ENCODE data around the gene PPP1R12B.
"Not testable (repeated sequence)": the region's sequence is repeated elsewhere in the genome, so short reads cannot be mapped to it uniquely, and the experiment has no call there.

The PPP1R12B gene

DNA sequence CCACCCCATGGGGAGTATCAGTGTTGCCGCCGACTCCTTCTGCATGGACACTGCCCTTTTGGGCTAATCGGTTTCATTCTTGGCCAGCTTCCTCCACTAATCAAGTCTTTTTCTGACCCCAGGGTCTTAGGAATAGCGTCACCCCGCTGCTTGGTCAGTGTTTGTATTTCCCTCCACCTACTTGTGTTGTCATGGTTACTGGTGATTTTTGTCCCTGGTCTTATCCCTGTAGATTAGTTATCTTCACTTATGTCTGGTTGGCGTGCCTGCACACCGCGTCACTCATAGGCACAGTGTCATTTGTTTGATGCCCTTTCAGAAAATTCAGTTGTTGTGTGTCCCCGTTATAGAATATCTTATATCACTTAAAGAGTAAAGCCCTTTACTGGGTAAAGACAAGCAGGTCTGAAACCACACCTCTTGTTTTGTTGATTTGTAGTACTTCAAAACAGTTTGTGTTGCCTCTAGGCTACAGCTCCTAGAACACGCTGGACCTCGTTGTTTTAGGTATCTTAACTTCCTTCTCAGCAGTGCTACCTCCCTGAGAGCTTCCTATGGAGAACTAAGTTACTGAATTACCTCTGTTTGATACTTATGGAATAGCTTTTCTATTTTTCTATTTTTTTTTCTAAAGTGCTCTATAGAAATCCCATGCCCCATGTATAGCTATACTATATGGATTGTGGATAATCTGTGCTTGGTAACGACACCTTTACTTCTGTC is 868 bp downstream of the PPP1R12B start:
- no peak for DNase-seq

DNA sequence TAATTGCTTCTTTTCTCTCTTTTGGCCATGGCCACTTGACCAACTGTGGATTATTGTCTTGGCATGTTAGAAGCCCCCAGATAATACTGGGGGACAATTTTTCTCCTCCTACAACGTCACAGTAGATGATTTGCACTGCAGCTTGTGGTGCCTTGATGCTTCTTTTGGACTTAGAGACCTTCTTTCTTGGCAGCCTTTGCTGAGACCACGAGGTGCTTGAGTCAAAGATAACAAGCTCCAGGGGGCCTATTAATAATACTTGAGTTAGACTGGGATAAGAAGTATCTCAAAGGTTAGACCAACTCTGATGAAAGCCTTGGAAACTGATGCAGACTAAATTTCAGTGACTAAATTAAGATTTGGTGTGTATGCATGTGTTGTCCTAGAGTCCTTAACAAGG is 3.2 kb downstream of the PPP1R12B start:
- no peak for DNase-seq

DNA sequence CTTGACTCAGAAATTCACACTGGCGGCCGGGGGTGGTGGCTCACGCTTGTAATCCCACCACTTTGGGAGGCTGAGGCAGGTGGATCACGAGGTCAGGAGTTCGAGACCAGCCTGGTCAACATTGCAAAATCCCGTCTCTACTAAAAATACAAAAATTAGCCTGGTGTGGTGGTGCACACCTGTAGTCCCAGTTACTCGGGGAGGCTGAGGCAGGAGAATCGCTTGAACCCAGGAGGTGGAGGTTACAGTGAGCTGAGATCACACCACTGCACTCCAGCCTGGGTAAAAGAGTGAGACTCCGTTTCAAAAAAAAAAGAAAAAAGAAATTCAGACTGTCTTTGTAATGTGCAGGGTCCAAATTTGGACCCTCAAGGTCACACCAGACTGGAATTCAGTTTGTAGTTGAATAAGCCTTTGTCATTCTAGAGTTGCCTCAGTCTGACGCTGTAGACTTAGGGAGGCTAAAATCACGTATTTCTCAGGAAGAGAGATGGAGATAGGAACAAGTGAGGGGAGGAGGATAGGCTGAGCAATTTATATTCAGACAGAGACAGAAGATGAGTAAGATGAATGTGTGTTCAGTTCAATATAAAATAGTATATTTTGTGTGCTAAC is 4.2 kb downstream of the PPP1R12B start:
- DNase-seq = not testable (repeated sequence)

DNA sequence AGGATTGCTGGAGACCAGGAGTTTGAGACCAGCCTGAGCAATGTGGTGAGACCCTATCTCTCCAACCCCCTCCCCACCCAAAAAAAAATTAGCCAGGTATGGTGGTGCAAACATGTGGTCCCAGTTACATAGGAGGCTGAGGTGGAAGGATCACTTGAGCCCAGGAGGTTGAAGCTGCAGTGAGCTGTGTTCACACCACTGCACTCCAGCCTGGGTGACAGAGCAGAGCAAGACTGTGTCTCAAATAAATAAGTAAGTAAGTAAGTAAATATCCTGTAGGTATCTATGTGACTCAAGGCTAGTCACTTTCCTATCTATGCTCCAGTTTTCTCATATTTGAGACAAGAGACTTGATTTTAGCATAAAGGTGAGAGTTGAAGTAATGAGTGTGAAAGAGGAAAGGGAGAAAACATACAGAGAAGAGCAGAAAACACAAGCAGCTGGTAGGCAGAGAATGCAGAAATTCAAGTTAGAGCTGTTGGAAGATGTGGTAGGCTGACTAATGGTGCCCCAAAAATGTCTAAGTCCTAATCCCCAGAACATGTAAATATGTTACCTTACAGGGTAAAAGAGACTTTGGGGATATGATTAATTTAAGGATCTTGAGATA is 7.5 kb downstream of the PPP1R12B start:
- DNase-seq = no peak

DNA sequence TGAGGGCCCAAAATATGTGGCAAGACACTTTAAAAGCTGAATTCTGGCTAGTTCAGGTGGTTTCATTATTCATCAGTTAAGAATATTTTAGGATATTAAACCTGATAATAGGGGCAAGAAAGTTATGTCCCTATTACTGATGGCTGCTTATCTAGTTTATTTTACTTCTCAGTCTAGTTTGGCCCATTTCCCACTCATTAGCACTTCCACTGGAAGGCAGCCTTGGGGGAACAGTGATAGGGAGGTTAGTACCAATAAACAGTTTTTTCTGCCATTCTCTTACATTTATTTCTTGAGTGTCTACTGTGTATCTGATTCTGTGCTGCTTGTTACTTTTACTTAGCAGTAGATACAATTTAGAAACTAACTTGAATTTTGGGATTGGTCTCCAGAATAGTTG is 9.0 kb downstream of the PPP1R12B start:
- DNase-seq = no peak

DNA sequence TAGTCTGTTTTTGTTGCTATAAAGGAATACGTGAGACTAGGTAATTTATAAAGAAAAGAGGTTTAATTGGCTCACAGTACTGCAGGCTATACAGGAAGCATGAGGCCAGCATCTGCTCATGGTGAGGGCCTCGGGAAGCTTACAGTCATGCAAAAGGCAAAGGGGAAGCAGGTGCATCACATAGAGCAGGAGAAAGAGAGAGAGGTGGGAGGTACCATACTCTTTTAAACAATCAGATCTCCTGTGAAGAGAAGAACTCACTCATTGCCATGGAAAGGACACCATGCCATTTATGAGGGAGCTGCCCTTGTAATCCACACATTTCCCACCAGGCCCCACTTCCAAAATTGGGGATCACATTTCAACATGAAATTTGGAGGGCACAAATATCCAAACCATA is 12.7 kb downstream of the PPP1R12B start:
- no peak for DNase-seq

DNA sequence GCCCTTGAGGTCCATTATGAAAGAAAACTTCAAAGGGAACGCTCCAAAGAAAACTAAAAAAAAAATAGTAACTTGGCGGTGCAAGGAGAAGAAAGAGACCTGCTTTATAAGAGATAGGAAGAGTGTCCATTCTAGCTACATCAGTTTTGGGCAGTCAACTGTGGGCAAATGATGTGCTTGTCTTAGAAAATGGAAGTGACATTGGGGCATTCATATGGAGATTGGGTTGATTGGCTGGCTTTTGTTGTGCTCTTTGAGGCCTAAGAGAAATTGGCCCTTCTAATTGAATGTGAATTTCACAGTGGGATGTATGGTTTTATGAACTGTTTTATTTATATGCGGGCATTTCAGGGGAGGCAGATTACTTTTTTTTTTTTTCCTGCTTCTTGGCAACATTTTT is 13.2 kb downstream of the PPP1R12B start:
- DNase-seq = no peak

DNA sequence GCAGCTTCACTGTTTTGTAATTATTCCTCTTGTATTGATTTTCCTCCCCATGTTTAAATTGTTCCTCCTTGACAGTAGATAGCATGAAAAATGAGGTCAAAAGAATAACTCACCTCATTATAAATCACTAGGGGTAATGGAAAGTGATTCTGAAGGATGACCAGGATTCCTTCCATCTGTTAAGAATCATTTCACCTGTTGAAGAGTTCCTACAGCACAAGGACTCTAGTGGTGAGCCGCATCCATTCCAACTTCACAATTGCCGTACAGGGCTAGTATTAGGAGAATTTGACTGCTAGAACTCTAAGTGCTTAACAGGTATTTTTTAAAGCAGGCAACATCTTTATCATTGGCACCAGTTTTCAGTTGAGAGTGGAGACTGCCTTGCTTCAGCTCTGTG is 13.7 kb downstream of the PPP1R12B start:
- no peak for DNase-seq

DNA sequence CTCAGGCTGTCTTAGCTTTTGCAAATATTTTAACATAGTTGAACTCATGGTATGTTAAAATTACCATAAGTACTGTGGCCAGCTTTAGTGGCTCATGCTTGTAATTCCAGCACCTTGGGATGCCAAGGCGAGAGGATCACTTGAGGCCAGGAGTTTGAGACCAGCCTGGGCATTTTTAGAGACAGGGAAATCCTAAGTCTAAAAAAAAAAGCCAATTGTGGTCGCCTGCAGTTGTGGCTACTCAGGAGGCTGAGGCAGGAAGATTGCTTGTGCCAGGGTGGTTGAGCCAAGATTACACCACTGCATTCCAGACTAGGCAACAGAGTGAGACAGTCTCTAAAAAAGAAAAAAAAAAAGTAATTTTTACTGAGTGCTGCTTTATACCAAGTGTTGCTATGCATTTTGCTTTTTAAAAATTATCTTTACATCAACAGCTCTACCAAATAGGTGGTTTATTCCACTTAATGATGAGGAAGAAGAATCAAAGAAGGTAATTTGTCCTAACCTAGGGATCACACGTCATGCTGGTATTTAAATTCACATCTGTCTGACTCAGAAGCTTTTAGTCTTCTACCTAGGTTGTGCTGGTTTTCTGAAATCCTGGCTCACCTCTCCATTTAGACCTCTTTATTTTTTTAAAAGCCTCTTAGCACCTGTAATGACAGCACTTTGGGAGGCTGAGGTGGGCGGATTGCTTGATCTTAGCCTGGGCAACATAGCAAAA is 16.8 kb downstream of the PPP1R12B start:
- DNase-seq = no peak

DNA sequence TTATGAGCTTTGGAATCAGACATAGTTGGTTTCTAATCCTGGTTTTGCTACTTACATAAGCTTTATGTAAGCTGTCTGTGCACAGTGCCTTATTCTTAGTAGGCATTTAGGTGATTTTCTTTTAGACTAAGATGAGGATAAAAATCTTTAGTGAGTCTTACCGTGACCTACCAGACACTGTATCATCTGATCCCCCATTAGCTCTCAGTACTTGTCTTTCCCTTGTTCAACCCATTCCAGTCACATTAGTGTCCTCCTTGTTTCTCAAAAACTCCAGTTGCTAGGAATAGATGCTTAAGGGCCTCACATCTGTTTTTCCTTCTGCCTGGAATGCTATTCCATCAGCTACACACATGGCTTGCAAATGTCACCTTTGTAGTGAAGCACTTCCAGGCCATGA is 18.8 kb downstream of the PPP1R12B start:
- no peak for DNase-seq

DNA sequence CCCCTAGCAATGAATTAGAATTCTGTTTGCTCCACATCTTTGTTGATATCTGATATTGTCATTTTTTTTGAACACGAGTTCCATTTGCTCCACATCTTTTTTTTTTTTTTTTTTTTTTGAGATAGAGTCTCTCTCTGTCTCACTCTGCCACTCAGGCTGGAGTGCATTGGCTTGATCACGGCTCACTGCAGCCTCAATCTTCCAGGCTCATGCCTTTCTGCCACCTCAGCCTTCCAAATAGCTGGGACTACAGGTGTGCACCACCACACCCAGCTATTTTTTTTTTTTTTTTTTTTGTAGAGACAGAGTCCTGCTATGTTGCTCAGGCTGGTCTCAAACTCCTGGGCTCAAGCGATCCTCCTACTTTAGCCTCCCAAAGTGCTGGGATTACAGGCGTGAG is 22.4 kb downstream of the PPP1R12B start:
- DNase-seq = not testable (repeated sequence)

DNA sequence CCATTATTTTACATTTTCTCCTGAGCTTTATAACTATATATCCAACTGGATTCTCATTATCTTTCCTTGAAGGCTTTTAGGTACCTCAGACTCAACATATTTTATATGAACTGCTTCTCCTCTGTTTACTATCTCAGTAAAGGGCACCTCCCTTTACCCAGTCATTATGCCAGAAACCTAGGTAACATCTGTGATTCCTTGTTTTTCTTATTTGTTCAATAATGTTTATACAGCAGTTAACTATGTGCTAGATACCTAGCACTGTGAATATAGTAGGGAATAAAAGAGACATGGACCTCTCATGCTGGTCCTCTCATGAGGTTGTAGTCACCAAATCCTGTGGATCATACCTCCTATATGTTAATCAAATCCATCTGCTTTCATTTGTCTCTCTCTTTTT is 25.6 kb downstream of the PPP1R12B start:
- DNase-seq = no peak

DNA sequence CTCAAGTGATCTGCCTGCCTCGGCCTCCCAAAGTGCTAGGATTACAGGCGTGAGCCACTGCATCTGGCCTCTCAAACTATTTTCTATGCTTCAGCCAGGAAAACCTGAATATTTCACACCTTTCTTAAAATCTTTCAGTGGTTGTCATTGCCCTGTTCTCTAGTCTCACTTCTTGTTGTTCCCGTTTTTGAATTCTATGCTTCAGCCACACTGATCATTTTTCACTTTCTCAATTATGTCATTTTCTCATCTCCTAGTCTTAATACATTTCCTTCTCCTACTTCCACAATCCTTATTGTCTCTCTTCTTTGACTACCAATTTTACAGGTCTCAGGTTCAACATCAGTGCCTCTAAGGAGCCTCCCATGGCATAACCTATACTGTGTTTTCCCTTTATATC is 26.7 kb downstream of the PPP1R12B start:
- not testable (repeated sequence) for DNase-seq

DNA sequence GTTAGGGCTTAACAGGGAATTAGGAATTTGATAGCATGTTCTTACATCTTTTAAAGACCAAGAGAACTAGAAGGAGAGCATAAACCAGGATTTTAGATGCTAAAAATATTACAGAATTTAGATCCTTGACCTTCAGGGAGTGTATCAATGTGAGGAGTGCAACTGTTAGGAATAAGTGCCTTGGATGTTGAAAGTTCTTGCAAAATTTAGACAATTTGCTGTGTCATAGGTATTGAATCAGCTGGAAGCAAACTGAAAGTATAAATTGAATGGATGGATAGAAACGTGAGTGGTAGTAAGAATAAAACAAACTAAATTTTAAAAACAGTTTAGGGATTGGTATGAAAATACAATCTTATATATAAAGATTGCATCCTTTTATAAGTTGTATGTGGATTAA is 27.7 kb downstream of the PPP1R12B start:
- no peak for DNase-seq

DNA sequence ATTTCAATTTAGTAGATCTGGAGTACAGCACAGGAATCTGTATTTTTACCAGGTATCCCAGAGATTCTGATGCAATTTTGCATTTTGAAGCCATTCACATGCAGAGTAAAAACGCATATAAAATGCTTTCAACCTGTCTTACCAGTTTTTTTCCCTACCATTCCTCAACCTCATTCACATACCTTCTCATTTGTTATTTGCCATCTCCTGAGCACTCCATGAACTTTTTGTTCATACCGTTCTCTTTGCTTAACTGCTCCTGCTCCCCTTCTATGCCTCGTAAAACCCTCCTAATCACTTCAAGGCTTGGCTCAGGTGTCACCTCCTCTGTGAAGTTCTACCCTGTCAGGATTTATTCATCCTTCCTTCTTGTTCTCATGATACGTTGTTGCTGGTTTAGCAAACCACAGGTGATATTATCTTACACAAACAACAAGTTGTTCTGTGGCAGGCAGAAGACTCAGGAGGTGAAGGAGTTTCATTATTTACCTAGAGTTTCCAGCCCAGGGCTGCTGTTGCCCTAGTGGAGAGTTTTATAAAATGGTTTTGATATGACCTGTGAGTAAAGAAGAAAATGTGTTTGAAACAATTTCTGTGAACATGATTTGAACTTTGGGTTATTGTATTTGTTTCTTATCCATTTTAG is 31.5 kb downstream of the PPP1R12B start:
- not testable (repeated sequence) for DNase-seq

DNA sequence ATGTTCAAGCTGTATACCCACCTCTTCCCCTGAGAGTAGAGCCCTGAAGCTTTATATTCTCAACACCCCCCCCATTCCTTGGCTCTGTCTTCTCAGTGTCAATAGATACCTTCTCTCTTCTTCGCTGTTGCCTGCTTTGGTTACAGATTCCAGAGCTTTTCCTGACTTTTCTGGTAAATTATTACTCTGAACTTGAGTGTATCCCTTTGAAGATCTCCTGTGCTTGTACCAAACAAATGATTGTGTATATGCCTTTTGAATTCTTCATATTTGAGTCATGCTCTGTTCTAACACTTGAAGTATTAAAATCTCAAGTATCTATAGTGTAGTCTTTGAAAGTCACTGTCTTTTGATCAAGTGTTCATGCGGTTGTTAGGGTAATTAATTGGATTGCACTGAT is 32.0 kb downstream of the PPP1R12B start:
- not testable (repeated sequence) for DNase-seq

DNA sequence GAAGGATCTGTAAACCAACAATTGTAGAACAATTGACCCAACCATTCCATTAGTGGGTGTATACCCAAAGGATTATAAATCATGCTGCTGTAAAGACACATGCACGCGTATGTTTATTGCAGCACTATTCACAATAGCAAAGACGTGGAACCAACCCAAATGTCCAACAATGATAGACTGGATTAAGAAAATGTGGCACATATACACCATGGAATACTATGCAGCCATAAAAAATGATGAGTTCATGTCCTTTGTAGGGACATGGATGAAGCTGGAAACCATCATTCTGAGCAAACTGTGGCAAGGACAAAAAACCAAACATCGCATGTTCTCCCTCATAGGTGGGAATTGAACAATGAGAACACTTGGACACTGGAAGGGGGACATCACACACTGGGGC is 33.4 kb downstream of the PPP1R12B start:
- not testable (repeated sequence) for DNase-seq

DNA sequence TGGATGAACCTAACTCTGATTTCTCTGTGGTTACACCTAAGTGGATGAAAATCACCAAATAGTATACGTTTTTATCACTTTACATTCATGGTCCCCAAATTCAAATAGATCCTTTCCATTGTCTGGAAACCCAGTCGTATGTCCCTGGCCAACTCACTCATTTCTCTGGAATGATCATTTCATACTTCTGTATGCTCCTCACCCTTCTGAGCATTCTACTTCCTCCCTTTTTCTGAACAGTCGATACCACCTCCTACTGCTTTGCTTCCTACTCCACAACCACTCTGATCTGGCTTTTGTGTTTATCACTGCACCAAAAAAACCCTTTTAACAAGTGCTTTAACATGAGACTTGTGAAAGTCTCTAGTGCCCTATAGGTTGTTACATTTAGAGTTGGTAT is 47.3 kb downstream of the PPP1R12B start:
- not testable (repeated sequence) for DNase-seq

DNA sequence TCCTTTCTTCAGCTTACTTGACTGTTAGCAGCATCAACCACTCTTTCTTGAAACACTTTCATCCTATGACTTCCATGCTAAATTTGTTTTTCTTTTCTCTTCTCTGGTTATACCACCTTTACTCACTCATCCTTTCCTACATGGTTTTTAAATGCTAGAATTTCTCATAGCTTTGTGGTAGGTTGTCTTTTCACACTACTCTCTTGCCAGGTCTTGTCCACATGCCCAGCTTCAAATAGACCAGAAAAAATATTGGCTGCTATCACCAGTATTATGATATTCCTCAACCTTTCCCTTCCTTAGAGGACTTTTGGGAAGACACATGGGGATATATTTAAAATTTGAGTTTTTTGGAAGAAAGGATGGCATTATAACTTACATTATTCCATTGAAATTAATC is 48.8 kb downstream of the PPP1R12B start:
- DNase-seq = no peak

DNA sequence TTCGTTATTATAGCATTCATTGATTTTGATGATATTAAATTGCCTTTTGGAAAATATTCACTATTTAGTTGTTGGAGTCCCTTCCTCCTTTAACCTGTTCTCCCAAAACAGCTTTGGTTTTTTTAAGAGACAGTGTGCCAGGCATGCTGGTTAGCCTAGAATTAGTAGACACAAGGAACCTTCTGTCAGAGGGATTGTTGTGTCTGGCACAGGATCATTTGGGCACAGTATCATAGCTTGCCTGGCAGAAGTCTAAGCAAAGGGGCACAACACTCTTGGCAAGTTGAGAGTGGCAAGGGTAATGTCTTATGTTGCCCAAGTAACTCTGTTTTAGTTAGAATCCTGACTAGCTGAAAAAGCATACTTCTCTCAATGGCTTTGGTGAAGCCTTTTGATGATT is 49.9 kb downstream of the PPP1R12B start:
- not testable (repeated sequence) for DNase-seq

DNA sequence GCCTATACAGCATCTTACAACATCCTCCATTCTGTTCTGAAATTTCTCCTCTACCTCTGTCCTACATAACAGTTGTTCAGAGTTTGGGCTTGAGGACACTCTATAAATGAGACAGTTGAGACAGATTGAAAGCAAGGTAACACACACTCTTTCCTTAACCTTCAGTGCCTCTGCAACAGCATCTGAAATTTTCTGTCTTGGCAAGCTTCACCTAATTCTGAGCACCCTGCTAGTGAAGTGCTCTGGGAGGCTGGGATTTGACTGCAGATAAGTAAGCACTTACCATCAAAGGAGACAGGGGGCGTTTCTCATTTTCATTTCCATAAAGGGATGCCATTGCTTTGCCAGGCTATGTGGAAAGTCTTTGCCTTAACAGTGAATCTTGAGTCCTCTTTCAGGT is 53.3 kb downstream of the PPP1R12B start:
- DNase-seq = not testable (repeated sequence)

DNA sequence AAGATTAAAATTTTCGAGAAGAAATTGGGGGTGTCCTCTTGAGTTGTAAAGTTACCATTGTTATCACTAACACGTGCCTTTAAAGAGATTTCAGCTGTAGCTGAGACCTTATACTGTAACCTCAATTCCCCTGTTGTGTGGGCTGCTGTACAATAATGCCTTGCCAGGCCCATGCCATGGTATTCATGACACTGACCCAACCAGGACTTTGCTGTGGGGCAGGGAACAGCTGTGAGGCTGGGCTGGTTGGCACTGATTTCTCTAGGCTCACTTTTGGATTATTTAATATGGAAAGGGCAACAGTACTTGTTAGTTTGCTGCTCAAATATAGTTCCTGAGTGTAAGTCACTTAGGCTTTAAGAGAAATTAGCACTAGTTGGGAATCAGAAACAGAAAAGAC is 54.9 kb downstream of the PPP1R12B start:
- not testable (repeated sequence) for DNase-seq

DNA sequence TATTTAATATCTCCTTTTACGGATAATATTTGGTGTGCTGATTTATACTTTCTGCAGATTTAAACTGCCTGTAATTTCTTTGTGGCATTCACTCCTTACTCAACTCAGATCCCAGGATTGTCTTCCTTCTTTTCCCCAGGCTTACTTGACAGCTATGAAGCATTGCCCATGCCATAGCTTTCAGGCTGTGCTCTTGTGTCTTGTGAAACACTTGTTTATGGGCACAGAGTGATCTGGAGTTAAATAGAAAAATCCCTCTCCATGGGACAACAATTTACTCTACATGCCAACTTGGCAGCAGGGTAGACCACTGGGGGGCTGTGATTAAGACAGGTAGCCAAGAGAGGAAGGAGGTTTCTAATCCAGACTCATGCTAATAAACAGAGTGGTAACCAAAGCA is 57.4 kb downstream of the PPP1R12B start:
- DNase-seq = no peak
